HepG2 (cell line): ENCODE data around the gene DNMT3B. TPM values are rescaled to one million over a fixed set of nuclear protein-coding genes. Genes with fewer than 3 reads are reported as not detected.

Experiments
- BORCS8-MEF2B ChIP-seq: sonication (generic); formaldehyde crosslinking; IDR thresholded peaks from 2 replicates; pipeline ENCODE4 v1.8.0; 2022; ENCODE audit warnings: mild to moderate bottlenecking, missing genetic modification reagents
- DMAP1 ChIP-seq: IDR thresholded peaks from 2 replicates; pipeline ENCODE4 v1.6.1; 2016
- PCBP1 ChIP-seq: fragments of 200-400 bp; formaldehyde crosslinking; IDR thresholded peaks from 2 replicates; pipeline ENCODE4 v1.6.1; 2017; ENCODE audit warnings: mild to moderate bottlenecking, low read depth, low read length, borderline replicate concordance
- RBFOX2 ChIP-seq: fragments of 200-400 bp; formaldehyde crosslinking; IDR thresholded peaks from 2 replicates; pipeline ENCODE4 v1.6.1; 2017; ENCODE audit warnings: low read depth, mild to moderate bottlenecking, low read length
- SRY ChIP-seq: sonication (generic); formaldehyde crosslinking; IDR thresholded peaks from 2 replicates; pipeline ENCODE4 v1.8.0; 2022; ENCODE audit warnings: mild to moderate bottlenecking, missing genetic modification reagents
- ZNF20 ChIP-seq: sonication (generic); formaldehyde crosslinking; IDR thresholded peaks from 2 replicates; pipeline ENCODE4 v1.4.0; 2020; ENCODE audit warnings: mild to moderate bottlenecking, moderate library complexity, missing genetic modification reagents
- ZNF33B ChIP-seq: sonication (generic); formaldehyde crosslinking; IDR thresholded peaks from 2 replicates; pipeline ENCODE4 v1.5.1; 2020; ENCODE audit warnings: mild to moderate bottlenecking, missing genetic modification reagents
- ZNF367 ChIP-seq: sonication (generic); formaldehyde crosslinking; IDR thresholded peaks from 2 replicates; pipeline ENCODE4 v1.4.0; 2020; ENCODE audit warnings: missing genetic modification reagents, borderline replicate concordance
- ZNF501 ChIP-seq: sonication (generic); formaldehyde crosslinking; IDR thresholded peaks from 2 replicates; pipeline ENCODE4 v1.5.1; 2020; ENCODE audit warnings: mild to moderate bottlenecking, moderate library complexity, missing genetic modification reagents
- ZNF768 ChIP-seq: sonication (generic); formaldehyde crosslinking; IDR thresholded peaks from 2 replicates; pipeline ENCODE4 v1.4.0; 2020; ENCODE audit warnings: missing genetic modification reagents
- ZSCAN29 ChIP-seq: sonication (generic); formaldehyde crosslinking; conservative IDR thresholded peaks from 2 replicates; pipeline ENCODE4 v1.4.0; 2020; ENCODE audit warnings: mild to moderate bottlenecking, missing genetic modification reagents
- polyA plus RNA-seq, 8 experiments: library from polyadenylated mRNA; depleted of rRNA in 3 of 8; stranded (reverse) in 7 of 8; unstranded in 1 of 8; fragments of >200 nt; fragmentation: Illumina TruSeq in 4 of 8; extraction: Trizol in 4 of 8; gene quantifications; 2 replicates each; pipeline versions ENCODE4 v1.2.1 to v1.2.3, GENCODE V29; 2011 to 2016; ENCODE audit warnings: low read depth in 4 of 8, missing spikeins in 1 of 8, mixed read lengths in 1 of 8; ENCODE audit not compliant: insufficient read depth in 1 of 8
- total RNA-seq, 5 experiments: library from RNA; depleted of rRNA; stranded (reverse); fragments of >200 nt; fragmentation: Illumina TruSeq; extraction: Trizol; gene quantifications; 2 replicates each; pipeline ENCODE4 v1.2.3, GENCODE V29; 2016; ENCODE audit warnings: low read depth in 1 of 5
- TF ChIP-seq, protein P1 (sequence below): IDR thresholded peaks from 2 replicates; pipeline ENCODE4 v1.6.1; 2016; ENCODE audit warnings: low read depth
- TF ChIP-seq, protein P2 (sequence below): IDR thresholded peaks from 2 replicates; pipeline ENCODE4 v1.6.1; 2016; ENCODE audit warnings: control low read depth
- TF ChIP-seq, protein P3 (sequence below), 2 experiments: sonication (generic) in 1 of 2; formaldehyde crosslinking in 1 of 2; IDR thresholded peaks; 2 replicates each; pipeline versions ENCODE4 v1.4.0 to v1.6.1; 2018 to 2020; ENCODE audit warnings: missing genetic modification reagents in 2 of 2, borderline replicate concordance in 1 of 2, low read depth in 1 of 2, mild to moderate bottlenecking in 1 of 2, missing biosample characterization in 1 of 2
- TF ChIP-seq, protein P4 (sequence below): sonication (generic); formaldehyde crosslinking; IDR thresholded peaks from 2 replicates; pipeline ENCODE4 v1.4.0; 2020; ENCODE audit warnings: missing genetic modification reagents, borderline replicate concordance
- TF ChIP-seq, protein P5 (sequence below): sonication (generic); formaldehyde crosslinking; IDR thresholded peaks from 2 replicates; pipeline ENCODE4 v1.5.1; 2020; ENCODE audit warnings: mild to moderate bottlenecking, missing genetic modification reagents, moderate library complexity

The DNMT3B gene
- total and polyA plus RNA-seq, 2 of the 13 experiments (the other 11 are each of a cell fraction or from before 2014, with no cell fraction given) = 3.8 to 13.9 TPM

DNA sequence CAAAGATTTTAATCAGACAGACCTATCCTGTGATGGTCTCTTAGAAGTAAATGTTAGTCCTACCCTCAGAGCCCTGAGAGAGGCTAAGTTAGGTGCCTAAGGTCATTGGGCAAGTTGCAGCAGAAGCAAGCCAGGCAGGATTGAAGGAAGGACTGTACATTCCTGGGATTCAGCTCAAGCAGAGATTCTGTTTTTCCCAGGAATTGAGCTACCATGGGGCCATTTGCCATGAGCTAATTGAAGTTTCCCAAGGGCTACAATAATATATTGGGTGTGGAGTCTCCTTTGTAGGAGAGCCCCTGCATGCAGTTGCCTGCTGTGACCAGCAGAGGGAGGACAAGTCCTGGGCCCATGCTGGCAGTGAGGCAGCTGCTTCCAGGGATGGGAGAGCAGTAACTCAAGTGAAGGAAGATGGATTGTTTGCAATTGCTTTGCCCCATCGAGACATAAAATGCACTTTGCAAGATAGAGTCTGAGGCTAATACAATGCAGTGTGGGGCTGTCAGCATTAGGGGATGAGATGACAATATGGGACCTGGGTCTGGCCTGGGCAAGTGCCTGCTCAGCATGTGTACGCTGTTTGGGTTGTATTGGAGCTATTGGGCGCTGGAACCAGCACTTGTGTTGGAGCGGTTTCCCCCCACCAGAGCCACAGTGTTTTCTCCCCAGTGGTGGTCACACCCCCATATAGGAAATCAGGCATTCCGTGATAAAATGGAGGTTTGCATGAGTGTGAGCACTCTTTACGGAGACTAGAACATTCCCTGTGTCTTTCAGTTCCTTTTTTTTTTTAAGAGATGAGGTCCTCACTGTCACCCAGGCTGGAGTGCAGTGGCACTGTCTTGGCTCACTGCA, 27.9 kb downstream of the DNMT3B start (continued):
- TF ChIP-seq ZNF501 (peak; percentile 32; the same call in 1 of the 2 replicates), ZNF20 (CRISPR knock-in tag) (no peak), ZNF33B (CRISPR knock-in tag) (0 out of 2 replicates have a peak, but pooled peaks have one; percentile 70), ZSCAN29 (no peak), SRY (CRISPR knock-in tag) (no peak), BORCS8-MEF2B (no peak), DMAP1 (CRISPR knock-in tag) (0 out of 2 replicates have a peak, but pooled peaks have one; percentile 22), ZNF367 (no peak), ZNF768 (no peak), RBFOX2 (no peak), PCBP1 (no peak)
- TF ChIP-seq, protein P1, sequence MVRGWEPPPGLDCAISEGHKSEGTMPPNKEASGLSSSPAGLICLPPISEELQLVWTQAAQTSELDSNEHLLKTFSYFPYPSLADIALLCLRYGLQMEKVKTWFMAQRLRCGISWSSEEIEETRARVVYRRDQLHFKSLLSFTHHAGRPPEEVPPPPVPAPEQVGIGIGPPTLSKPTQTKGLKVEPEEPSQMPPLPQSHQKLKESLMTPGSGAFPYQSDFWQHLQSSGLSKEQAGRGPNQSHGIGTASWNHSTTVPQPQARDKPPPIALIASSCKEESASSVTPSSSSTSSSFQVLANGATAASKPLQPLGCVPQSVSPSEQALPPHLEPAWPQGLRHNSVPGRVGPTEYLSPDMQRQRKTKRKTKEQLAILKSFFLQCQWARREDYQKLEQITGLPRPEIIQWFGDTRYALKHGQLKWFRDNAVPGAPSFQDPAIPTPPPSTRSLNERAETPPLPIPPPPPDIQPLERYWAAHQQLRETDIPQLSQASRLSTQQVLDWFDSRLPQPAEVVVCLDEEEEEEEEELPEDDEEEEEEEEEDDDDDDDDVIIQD (CRISPR knock-in tag) = 0 out of 2 replicates have a peak, but pooled peaks have one; percentile 23
- TF ChIP-seq, protein P2, sequence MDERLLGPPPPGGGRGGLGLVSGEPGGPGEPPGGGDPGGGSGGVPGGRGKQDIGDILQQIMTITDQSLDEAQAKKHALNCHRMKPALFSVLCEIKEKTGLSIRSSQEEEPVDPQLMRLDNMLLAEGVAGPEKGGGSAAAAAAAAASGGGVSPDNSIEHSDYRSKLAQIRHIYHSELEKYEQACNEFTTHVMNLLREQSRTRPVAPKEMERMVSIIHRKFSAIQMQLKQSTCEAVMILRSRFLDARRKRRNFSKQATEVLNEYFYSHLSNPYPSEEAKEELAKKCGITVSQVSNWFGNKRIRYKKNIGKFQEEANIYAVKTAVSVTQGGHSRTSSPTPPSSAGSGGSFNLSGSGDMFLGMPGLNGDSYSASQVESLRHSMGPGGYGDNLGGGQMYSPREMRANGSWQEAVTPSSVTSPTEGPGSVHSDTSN (CRISPR knock-in tag) = no peak
- TF ChIP-seq, protein P3, sequence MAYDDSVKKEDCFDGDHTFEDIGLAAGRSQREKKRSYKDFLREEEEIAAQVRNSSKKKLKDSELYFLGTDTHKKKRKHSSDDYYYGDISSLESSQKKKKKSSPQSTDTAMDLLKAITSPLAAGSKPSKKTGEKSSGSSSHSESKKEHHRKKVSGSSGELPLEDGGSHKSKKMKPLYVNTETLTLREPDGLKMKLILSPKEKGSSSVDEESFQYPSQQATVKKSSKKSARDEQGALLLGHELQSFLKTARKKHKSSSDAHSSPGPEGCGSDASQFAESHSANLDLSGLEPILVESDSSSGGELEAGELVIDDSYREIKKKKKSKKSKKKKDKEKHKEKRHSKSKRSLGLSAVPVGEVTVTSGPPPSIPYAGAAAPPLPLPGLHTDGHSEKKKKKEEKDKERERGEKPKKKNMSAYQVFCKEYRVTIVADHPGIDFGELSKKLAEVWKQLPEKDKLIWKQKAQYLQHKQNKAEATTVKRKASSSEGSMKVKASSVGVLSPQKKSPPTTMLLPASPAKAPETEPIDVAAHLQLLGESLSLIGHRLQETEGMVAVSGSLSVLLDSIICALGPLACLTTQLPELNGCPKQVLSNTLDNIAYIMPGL (CRISPR knock-in tag; IDR thresholded peaks at IDR 0.05; ENCODE audit: borderline replicate concordance in 1 of 2, low read depth in 1 of 2) = peak in 1 of 2 experiments; percentile 37; a peak in 1 of 4 replicates
- TF ChIP-seq, protein P4, sequence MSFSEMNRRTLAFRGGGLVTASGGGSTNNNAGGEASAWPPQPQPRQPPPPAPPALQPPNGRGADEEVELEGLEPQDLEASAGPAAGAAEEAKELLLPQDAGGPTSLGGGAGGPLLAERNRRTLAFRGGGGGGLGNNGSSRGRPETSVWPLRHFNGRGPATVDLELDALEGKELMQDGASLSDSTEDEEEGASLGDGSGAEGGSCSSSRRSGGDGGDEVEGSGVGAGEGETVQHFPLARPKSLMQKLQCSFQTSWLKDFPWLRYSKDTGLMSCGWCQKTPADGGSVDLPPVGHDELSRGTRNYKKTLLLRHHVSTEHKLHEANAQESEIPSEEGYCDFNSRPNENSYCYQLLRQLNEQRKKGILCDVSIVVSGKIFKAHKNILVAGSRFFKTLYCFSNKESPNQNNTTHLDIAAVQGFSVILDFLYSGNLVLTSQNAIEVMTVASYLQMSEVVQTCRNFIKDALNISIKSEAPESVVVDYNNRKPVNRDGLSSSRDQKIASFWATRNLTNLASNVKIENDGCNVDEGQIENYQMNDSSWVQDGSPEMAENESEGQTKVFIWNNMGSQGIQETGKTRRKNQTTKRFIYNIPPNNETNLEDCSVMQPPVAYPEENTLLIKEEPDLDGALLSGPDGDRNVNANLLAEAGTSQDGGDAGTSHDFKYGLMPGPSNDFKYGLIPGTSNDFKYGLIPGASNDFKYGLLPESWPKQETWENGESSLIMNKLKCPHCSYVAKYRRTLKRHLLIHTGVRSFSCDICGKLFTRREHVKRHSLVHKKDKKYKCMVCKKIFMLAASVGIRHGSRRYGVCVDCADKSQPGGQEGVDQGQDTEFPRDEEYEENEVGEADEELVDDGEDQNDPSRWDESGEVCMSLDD (CRISPR knock-in tag) = no peak
- TF ChIP-seq, protein P5, sequence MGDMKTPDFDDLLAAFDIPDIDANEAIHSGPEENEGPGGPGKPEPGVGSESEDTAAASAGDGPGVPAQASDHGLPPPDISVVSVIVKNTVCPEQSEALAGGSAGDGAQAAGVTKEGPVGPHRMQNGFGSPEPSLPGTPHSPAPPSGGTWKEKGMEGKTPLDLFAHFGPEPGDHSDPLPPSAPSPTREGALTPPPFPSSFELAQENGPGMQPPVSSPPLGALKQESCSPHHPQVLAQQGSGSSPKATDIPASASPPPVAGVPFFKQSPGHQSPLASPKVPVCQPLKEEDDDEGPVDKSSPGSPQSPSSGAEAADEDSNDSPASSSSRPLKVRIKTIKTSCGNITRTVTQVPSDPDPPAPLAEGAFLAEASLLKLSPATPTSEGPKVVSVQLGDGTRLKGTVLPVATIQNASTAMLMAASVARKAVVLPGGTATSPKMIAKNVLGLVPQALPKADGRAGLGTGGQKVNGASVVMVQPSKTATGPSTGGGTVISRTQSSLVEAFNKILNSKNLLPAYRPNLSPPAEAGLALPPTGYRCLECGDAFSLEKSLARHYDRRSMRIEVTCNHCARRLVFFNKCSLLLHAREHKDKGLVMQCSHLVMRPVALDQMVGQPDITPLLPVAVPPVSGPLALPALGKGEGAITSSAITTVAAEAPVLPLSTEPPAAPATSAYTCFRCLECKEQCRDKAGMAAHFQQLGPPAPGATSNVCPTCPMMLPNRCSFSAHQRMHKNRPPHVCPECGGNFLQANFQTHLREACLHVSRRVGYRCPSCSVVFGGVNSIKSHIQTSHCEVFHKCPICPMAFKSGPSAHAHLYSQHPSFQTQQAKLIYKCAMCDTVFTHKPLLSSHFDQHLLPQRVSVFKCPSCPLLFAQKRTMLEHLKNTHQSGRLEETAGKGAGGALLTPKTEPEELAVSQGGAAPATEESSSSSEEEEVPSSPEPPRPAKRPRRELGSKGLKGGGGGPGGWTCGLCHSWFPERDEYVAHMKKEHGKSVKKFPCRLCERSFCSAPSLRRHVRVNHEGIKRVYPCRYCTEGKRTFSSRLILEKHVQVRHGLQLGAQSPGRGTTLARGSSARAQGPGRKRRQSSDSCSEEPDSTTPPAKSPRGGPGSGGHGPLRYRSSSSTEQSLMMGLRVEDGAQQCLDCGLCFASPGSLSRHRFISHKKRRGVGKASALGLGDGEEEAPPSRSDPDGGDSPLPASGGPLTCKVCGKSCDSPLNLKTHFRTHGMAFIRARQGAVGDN (CRISPR knock-in tag) = peak; percentile 16; the same call in 1 of the 2 replicates
